ENCODE results near the gene EPS15.

- TF ChIP-seq POLR2A (IDR thresholded peaks at IDR 0.05; ENCODE audit: low read depth, low read length), result no peak
- TF ChIP-seq PAX5 (IDR thresholded peaks at IDR 0.05; ENCODE audit: insufficient read depth, low read length, severe bottlenecking), result no peak
- TF ChIP-seq POLR2AphosphoS5 (IDR thresholded peaks at IDR 0.05; ENCODE audit: low read depth, low read length), result no peak
- no peak for TF ChIP-seq TAF1 (IDR thresholded peaks at IDR 0.05; ENCODE audit: low read depth, low read length)
- no peak for TF ChIP-seq SPI1 (IDR thresholded peaks at IDR 0.05; ENCODE audit: low read depth, low read length)
Observed at GRCh38 chr1:51313268-51313852, 205.7 kb downstream of the EPS15 start.

All from GM12891 (cell line).